DOHH2 (cell line): ENCODE data around the gene ZNF48.

Experiments
- CTCF ChIP-seq: fragments of 200-600 bp; sonication (generic); IDR thresholded peaks from one replicate; pipeline ENCODE4 v1.5.1; 2014; ENCODE audit warnings: antibody characterized with exemption, mild to moderate bottlenecking, low read depth, low read length; ENCODE audit not compliant: poor library complexity, severe bottlenecking
- EZH2phosphoT487 ChIP-seq: fragments of 200-600 bp; sonication (generic); IDR thresholded peaks from 2 replicates; pipeline ENCODE4 v1.6.1; 2017; ENCODE audit warnings: borderline replicate concordance, mild to moderate bottlenecking, antibody characterized with exemption, low read length, moderate library complexity, mixed read lengths

- no peak for TF ChIP-seq CTCF
- no peak for TF ChIP-seq EZH2phosphoT487
Observed at GRCh38 chr16:30356401-30357084, 38.7 kb upstream of the ZNF48 start.
